HTERT RPE-1 (cell line): Measurements from ENCODE around the gene AGBL1.

Source experiments
- in situ Hi-C: fragments of 300-500 bp; cut with MboI; formaldehyde crosslinking; loops from 4 replicates; pipeline ENCODE4 v1.14.3; 2020; ENCODE audit warnings: low sequenced_read_pairs

AGBL1 gene

DNA sequence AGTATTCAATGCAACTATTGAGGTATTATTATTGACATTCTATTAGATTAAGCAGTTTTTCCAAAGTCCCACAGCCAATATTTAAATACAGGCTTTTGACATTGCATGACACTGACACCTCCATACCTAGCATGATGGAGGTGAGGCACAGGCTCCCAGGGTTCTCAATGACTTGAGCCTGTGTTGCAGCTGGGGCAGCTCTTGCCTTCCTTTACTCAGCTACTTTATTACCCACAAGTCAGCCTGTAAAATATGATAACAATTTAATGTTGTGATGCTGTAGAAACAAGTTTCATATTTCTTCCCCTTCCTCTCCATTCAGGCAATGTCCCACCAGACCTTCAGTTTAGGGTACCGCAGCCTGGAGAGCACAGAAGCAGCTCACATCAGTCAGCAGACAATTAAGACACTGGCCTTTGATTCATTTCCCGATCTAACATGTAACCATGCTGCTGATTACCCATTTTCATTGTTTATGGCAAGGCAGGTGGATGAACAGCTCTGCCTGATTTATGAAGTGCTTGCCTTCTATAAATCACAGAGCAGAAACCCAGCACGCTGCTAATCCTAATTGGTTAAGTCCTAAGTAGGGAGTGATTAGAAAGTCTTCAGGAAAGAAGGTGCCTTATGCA is 826.1 kb downstream of the AGBL1 start:
- in situ Hi-C loops = no loop called here

DNA sequence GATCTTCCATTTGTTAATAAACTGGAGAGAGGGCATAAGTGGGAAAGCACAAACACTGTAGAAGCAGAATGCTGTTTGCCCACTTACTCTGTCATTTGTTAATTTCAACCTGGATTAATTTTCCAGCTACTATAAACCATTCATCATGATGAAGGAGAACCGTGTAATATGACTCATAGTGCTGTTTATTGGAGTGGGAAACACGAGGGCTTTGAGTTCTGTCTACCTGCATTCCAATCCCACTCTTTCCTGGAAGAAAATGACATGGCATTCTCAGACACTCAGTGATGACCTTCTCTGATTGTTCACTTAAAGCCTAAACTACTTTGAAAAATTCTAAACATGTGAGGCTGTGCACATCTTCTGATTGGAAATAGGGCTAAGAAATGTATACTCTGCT is 826.7 kb downstream of the AGBL1 start:
- in situ Hi-C loops = no loop called here

GRCh38 chr15:86911022-86911421 is 831.4 kb downstream of the AGBL1 start:
- in situ Hi-C loops = no loop called here

GRCh38 chr15:86912661-86913060 is 833.0 kb downstream of the AGBL1 start:
- in situ Hi-C loops = no loop called here

- in situ Hi-C loops = no loop called here
Observed at GRCh38 chr15:86915811-86916331, 836.2 kb downstream of the AGBL1 start.

DNA sequence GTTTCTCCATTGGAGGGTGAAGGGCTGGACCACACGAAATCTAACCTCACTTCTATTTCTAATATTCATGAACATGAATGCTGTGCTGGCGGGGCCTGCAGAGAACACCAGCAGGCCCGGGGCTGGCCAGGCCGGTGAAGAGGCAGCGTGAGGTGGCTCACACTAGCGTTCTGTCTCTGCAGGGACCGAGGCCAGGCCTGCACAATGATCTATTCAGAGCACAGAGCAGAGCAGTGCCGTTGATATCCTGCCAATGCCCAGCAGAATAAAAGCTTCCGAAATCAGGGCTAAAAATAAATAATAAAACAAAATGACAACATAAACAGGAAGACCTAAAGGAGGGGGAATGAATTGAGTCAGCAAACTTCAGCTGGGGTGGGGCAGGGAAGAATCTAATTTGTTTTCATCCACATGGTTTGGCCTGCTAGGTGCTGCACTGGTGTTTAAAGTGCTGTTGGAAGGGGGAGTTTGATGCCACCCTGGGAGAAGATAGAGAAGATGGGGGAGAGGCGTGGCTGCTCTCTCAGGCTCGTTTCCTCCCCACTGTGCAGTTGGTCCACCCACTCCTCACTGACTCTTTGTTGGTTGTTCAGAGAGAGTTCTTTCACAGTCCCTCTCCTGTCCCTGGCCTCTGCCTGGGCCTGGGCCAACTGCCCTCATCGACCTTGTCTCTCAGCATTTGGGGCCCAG is 837.1 kb downstream of the AGBL1 start:
- in situ Hi-C loops = no loop called here

DNA sequence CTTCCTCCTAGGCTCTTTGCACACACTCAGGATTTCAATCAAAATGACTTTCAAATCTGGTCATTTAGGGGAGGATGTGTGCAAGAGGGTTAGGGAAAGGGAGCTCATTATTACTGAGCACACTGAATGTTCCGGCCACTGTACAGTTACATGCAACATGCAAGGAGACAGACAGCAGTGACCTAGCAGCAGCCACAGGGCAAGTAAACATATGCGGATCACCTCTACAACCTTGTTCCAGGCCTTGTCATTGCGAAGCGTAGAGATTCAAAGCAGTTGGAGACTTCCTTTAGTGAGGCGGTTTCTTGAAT is 837.6 kb downstream of the AGBL1 start:
- in situ Hi-C loops = no loop called here

DNA sequence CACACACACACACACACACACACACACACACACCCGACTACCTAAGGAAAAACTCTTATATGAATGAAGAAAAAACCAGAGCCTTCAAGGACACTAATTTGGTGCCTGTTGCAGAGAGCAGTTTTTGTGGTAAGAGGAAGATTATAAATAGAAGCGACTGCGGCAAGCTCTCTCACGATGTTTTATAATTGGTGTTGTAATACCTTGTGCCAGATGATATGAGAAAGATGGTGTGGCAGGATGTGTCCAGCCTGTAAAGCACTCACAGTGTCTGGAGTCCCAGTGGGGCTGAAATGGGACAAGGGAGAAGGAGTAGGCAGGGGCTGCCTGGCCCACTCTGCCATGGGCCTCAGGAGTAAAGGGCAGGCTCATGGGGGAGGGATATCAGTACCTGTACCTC is 839.9 kb downstream of the AGBL1 start:
- in situ Hi-C loops = no loop called here

- in situ Hi-C loops = no loop called here
Observed at GRCh38 chr15:86929461-86929860, 849.8 kb downstream of the AGBL1 start.

GRCh38 chr15:86932456-86932855 is 852.8 kb downstream of the AGBL1 start:
- in situ Hi-C loops = no loop called here

- in situ Hi-C loops = no loop called here
Observed at GRCh38 chr15:86935841-86936240, 856.2 kb downstream of the AGBL1 start.

- in situ Hi-C loops = no loop called here
Observed at GRCh38 chr15:86942285-86942684, 862.6 kb downstream of the AGBL1 start.

DNA sequence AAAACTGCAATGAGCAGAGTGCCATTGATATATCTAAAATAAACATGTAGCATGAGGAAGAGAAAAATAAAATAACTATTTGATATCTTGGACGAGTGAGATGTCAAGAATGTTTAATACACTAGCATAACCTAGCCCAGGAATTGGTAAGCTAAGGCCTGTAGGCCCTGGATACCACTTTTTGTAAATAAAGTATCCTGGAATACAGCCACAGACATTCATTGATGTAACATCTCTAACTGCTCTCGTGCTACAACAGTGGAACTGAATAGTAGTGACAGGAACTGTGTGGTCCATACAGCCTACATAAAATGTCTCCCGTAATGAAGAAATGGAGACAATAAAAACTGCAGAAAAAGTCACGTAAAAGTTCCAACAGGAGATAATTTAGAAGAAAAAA is 869.0 kb downstream of the AGBL1 start:
- in situ Hi-C loops = no loop called here

- in situ Hi-C loops = no loop called here
Observed at GRCh38 chr15:86959254-86959653, 879.6 kb downstream of the AGBL1 start.

DNA sequence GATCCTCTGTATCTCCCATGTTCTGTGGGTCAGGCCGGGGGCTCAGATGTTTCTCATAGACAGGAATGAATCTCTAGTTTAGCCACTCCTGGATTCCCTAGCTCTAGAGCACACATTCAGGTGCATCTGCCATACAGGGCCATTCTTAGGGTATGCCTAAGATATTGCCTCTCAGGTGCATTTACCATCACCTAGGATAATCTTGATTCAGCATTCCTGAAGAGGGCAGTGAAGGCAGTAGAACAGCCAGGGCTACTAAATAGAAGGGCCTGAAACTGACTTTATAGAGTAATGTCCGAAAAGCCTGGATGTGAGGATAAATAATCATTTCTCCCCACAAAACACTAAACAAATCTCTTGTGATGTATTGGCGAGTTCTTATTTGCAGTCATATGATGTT is 882.0 kb downstream of the AGBL1 start:
- in situ Hi-C loops = no loop called here

DNA sequence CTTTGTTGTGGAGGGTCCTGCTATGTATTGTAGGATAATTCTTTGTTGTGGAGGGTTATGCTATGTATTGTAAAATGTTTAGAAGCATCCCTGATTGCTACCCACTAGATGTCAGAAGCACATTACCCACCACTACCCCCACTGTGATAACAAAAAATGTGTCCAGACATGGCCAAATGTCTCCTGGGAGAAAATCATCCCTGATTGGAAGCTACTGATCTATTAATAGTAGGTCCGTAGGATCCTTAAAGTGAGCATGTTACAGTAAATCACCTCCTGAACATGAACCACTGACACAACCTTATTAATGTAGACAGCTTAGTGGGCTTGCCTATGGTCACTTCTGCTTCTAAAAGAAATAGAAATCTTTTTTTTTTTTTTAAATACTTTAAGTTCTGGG is 884.6 kb downstream of the AGBL1 start:
- in situ Hi-C loops = no loop called here

DNA sequence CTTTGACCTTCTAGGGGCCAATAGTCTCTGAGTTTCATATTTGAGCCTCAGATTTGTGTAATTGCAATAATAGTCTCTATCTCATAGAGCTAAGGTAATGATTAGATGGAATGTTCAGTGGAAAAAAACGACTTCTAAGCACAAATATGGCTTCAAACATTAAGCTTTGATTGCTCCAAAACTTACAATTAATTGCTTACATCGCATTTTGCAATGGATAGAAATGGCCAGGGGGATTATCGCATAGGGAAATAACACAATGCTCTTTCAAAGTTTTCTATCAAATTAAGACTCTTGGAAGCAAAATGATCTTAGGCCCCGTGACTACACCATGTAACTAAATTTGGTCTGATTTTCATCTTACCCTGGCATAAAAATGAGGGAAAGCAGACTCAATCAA is 888.6 kb downstream of the AGBL1 start:
- in situ Hi-C loops = no loop called here

DNA sequence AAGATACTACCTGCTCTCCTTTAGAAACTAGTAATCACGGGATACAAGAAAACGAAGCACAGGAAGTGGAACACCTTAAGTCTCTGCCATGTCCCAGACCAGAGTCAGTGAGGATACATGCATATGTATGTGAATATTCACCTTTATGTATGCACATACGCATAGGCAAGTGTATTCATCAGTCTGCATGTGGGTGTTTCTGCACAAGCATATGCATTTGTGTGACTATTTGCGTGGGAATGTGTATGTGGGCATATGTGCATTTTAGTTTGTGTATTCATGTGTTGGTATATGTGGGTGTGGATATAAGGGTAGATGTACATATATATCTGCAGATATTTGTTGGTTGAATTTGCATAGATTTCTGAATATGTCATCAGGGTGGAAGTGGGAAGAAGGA is 889.7 kb downstream of the AGBL1 start:
- in situ Hi-C loops = no loop called here

GRCh38 chr15:86973284-86973844 is 893.7 kb downstream of the AGBL1 start:
- in situ Hi-C loops = no loop called here

DNA sequence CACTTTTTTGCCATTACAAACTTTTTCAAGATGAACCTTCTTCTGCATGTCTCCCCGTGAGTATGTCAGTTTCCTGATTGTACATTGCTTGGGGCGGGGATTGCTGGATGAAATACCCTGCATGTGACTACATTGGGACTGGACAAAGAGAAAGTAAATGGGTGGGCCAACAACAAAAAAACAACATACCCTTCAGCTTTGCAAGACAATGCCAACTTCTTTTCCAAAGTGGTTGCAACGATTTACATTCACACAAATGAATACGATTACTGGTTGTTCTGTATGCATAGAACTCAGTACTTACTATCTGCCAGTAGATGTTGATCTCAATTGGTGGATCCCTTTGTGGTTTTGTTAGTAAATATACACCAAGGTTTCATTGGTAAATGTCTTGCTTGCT is 908.4 kb downstream of the AGBL1 start:
- in situ Hi-C loops = no loop called here

DNA sequence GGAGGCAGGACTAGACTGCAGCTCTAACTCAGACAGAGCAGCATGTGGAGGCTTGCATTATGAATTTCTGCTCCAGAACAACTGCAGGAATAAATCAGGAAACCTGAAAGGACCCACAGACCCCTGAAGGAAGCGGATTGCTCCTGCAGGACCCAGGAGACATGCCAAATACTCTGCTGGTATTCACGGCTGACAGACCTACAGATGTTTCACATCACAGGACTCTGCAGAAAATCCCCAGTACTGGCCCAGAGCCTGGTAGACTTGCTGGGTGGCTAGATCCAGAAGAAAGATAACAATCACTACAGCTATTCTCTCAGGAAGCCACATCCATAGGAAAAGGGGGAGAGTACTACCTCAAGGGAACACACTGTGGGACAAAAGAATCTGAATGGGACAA is 942.1 kb downstream of the AGBL1 start:
- in situ Hi-C loops = no loop called here

- in situ Hi-C loops = no loop called here
Observed at GRCh38 chr15:87031540-87032230, 952.0 kb downstream of the AGBL1 start.
